ENCODE data around the gene CCBE1.

Gene CCBE1

DNA sequence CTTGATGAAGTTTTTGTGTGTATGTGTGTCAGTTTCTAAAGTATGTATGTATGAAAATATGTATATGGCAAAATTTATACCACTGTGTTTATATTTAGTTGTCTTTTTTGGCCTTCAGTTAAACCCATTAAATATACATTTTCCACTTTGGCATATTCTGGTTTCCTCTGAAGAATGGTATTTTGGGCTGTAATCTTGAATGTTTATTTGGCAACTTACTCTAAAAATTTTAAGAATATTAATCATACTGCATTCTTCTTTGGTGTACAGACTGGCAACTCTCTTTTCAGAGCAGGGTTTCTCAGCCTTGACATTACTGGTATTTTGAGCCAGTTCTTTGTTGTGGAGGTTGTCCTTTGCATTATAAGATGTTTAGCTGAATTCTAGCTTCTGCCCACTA lies 27.9 kb upstream of the CCBE1 start:
- DNase-seq (ENCODE audit: low read depth): no peak
- in situ Hi-C loops (cut with HindIII; ENCODE audit: low sequenced_read_pairs): no loop called here
- H3K4me3 ChIP-seq (ENCODE audit: low read depth, low read length): no peak overlapping the region
- TF ChIP-seq, protein P1, sequence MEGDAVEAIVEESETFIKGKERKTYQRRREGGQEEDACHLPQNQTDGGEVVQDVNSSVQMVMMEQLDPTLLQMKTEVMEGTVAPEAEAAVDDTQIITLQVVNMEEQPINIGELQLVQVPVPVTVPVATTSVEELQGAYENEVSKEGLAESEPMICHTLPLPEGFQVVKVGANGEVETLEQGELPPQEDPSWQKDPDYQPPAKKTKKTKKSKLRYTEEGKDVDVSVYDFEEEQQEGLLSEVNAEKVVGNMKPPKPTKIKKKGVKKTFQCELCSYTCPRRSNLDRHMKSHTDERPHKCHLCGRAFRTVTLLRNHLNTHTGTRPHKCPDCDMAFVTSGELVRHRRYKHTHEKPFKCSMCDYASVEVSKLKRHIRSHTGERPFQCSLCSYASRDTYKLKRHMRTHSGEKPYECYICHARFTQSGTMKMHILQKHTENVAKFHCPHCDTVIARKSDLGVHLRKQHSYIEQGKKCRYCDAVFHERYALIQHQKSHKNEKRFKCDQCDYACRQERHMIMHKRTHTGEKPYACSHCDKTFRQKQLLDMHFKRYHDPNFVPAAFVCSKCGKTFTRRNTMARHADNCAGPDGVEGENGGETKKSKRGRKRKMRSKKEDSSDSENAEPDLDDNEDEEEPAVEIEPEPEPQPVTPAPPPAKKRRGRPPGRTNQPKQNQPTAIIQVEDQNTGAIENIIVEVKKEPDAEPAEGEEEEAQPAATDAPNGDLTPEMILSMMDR (IDR thresholded peaks at IDR 0.05; ENCODE audit: low read depth, low read length, missing control alignments): no peak

DNA sequence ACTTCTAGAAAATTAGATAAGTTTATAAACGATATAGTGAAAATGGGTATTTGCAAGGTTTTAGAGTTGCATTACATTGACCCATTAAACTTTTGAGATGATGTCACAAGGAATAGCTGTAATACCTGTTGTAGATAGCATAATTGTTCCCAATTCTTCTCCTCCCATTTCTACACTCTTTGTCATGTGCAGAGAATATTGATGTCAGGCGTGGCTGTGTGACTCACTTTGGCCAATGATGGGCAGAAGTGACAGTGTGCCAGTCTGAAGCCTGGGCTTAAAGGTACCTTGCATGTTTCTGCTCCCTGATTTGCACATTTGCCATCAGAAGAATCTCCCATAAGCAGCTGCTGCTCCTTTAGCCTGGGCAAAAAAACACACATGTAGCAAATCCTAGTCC lies 26.9 kb upstream of the CCBE1 start:
- no peak for DNase-seq (ENCODE audit: low read depth)
- no peak overlapping the region for H3K4me3 ChIP-seq (ENCODE audit: low read depth, low read length)
- TF ChIP-seq, protein P1 (IDR thresholded peaks at IDR 0.05; ENCODE audit: low read depth, low read length, missing control alignments): no peak
- in situ Hi-C loops (cut with HindIII; ENCODE audit: low sequenced_read_pairs): no loop called here

DNA sequence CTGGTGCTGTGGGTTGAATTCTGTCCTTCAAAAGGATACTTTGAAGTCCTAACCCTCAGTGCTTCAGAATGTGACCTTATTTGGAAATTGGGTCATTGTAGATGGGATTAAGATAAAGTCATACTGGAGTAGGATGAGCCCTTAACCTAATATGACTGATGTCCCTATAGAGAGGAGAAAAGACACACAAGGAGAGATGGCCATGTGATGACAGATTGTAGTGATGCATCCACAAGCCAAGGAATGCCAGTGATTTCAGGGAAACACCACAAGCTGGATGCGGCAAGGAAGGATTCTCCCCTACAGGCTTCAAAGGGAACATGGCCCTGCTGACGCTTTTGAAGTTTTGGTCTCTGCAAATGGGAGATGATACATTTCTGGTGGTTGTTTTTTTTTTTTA lies 24.7 kb upstream of the CCBE1 start:
- no peak for DNase-seq (ENCODE audit: low read depth)
- in situ Hi-C loops (cut with HindIII; ENCODE audit: low sequenced_read_pairs): no loop called here
- H3K4me3 ChIP-seq (ENCODE audit: low read depth, low read length): no peak overlapping the region
- TF ChIP-seq, protein P1 (IDR thresholded peaks at IDR 0.05; ENCODE audit: low read depth, low read length, missing control alignments): no peak

DNA sequence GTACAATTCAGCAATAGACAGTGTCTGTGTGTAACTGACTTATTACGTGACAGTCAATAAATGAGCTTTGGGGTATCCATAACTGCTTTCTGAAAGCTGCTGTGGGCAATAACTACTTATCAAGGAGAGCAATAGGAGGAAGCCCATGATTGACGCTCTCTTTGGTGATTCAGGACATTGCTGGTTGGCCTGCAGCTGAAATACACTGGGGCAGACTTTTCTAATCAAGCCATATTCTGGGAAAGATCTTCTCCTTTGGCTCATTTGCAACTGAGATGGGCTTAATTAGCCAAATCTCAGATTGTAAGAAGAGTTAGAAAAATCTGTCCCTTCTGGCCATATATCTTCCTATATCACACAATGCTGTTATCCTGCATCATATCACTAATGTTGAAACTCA lies 24.0 kb upstream of the CCBE1 start:
- no peak for DNase-seq (ENCODE audit: low read depth)
- no peak overlapping the region for H3K4me3 ChIP-seq (ENCODE audit: low read depth, low read length)
- TF ChIP-seq, protein P1 (IDR thresholded peaks at IDR 0.05; ENCODE audit: low read depth, low read length, missing control alignments): no peak
- in situ Hi-C loops (cut with HindIII; ENCODE audit: low sequenced_read_pairs): no loop called here

DNA sequence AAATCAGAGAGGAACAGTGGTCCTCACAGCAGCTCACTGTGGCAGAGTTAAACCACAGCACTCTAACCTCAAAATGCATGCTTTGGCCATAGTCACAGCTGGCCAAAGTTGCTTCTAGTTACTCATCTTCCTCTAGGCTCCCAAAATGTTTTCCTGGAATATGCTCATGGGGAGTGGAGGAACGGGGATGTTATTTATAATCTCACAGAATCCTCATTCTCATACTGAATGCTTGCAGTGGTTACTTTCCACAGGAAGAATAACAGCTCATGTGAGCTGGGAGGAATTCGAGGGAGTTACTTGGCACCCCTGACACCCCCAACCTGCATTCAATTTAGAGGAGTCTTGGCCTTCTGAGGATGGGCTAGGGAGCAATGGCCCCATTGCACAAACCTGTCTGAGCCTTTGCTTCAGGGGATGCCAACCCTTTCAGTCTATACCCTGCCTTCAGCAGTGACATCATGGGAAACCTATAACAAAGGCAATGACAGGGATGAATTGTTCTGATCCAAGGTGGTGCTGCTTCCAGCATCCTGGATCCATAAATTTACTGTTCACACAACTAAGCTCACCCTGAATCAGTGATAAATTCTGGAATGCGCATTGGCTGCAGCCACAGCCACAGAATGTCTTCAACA lies 22.4 kb upstream of the CCBE1 start:
- H3K4me3 ChIP-seq (ENCODE audit: low read depth, low read length): no peak overlapping the region
- TF ChIP-seq, protein P1 (IDR thresholded peaks at IDR 0.05; ENCODE audit: low read depth, low read length, missing control alignments): no peak
- in situ Hi-C loops (cut with HindIII; ENCODE audit: low sequenced_read_pairs): no loop called here
- peak; percentile 78 for DNase-seq (ENCODE audit: low read depth)

DNA sequence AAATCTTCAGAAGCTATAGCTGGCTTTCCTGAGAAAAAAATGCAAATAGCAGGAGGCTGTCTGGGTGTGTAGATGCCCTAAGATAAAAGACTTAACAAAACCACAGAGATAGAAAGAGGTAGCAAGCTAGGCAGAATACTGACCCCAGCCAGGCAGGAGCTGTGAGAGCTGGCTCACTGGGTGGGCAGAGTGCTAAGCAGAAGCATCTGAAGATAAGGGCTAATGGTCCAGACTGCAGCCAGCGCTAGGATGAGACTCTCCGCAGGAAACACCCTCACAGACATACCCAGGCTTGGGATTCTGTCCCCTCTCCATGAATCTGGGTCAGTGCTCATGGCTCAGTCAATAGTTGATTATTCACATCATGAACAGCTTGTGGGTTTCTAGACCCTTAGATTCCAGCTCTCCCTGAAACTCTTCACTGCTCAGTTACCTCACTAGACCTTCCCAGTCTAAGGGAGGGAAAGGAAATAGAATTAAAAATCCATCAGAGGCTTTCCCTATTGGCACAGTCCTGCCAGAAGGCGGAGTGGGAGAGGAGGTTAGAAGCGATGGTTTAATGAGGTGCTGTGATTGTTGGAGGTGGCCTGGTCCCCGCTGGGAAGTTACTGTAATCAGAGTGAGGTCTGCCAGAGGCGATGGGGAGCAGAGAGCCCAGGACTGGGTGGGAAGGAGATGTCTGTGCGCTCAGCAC lies 21.4 kb upstream of the CCBE1 start:
- DNase-seq (ENCODE audit: low read depth): no peak
- H3K4me3 ChIP-seq (ENCODE audit: low read depth, low read length): no peak overlapping the region
- in situ Hi-C loops (cut with HindIII; ENCODE audit: low sequenced_read_pairs): no loop called here
- TF ChIP-seq, protein P1 (IDR thresholded peaks at IDR 0.05; ENCODE audit: low read depth, low read length, missing control alignments): no peak

Data from astrocyte of the cerebellum (primary cell).